Measurements from ENCODE around the gene HAX1.

Gene HAX1

DNA sequence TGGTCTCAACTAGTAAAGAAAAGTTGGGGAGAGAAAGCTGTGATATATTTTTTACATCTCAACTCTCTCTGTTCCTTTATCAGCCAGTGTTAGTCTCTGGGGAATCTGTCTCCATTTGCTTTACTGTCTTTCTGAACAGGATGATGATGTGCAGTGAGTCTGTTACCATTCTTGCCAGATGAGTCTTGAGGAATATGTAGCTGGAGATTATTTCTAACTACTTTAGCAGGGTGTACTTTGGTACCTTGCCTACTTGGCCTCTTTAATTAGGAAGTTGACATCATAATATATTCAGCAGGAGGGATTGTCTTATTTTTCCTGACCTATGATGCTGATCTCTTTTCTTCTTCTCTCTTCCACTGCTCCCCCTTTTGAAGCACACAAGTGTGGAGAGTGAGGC, 15.7 kb upstream of the HAX1 start:
- TF ChIP-seq MYC (IDR thresholded peaks at IDR 0.05; ENCODE audit: low read depth, low read length) (no peak), POLR2A (IDR thresholded peaks at IDR 0.05; ENCODE audit: extremely low read depth, insufficient read length) (no peak)
- TF ChIP-seq, protein P1, sequence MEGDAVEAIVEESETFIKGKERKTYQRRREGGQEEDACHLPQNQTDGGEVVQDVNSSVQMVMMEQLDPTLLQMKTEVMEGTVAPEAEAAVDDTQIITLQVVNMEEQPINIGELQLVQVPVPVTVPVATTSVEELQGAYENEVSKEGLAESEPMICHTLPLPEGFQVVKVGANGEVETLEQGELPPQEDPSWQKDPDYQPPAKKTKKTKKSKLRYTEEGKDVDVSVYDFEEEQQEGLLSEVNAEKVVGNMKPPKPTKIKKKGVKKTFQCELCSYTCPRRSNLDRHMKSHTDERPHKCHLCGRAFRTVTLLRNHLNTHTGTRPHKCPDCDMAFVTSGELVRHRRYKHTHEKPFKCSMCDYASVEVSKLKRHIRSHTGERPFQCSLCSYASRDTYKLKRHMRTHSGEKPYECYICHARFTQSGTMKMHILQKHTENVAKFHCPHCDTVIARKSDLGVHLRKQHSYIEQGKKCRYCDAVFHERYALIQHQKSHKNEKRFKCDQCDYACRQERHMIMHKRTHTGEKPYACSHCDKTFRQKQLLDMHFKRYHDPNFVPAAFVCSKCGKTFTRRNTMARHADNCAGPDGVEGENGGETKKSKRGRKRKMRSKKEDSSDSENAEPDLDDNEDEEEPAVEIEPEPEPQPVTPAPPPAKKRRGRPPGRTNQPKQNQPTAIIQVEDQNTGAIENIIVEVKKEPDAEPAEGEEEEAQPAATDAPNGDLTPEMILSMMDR (IDR thresholded peaks at IDR 0.05; ENCODE audit: low read depth, low read length): no peak
- TF ChIP-seq, protein P2, sequence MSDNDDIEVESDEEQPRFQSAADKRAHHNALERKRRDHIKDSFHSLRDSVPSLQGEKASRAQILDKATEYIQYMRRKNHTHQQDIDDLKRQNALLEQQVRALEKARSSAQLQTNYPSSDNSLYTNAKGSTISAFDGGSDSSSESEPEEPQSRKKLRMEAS (IDR thresholded peaks at IDR 0.05; ENCODE audit: low read depth, low read length): no peak
- no peak for DNase-seq (ENCODE audit: low read depth)

DNA sequence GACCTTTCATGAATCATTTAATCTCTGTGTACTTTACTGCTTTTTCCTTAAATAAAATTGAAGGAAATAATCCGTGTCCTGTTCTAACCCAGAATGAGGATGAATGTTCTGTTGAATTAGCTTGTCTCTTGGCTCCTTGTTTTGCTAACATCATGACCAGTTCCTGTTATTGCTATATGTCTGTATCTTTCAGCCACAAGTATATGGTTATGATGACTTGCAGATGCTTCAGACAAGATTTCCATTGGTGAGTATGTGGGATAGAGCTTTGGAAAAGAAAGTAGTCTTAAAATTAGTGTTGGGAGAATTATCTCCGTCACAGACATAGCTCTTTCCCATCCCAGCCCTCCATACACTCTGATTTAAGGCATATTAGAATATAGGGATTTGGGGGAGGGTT, 13.6 kb upstream of the HAX1 start:
- no peak overlapping the region for H3K4me3 ChIP-seq (ENCODE audit: low read depth, low read length)
- TF ChIP-seq, protein P1 (IDR thresholded peaks at IDR 0.05; ENCODE audit: low read depth, low read length): no peak
- TF ChIP-seq MYC (IDR thresholded peaks at IDR 0.05; ENCODE audit: low read depth, low read length) (no peak), POLR2A (IDR thresholded peaks at IDR 0.05; ENCODE audit: extremely low read depth, insufficient read length) (no peak)
- TF ChIP-seq, protein P2 (IDR thresholded peaks at IDR 0.05; ENCODE audit: low read depth, low read length): no peak
- no peak for DNase-seq (ENCODE audit: low read depth)

More for the DNA sequence above, 15.7 kb upstream of the HAX1 start:
- no peak overlapping the region for H3K4me3 ChIP-seq (ENCODE audit: low read depth, low read length)

DNA sequence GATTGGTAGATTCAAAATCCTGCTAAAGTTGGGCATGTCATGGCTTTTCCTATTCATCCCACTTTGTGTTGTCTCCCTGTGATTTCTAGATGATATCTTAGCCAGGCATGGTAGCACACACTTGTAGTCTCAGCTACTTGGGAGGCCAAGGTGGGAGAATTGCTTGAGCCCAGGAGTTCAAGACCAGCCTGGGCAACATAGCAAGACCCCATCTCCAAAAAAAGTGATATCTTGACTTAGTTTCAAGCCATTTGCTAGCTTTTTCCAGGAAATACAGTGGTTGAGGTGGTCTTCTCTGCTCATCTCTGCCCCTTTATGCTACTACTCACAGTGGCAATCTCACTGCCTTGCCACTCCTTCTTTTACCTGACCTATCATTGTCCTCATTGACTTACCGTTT, 12.3 kb upstream of the HAX1 start:
- DNase-seq (ENCODE audit: low read depth): no peak
- TF ChIP-seq, protein P1 (IDR thresholded peaks at IDR 0.05; ENCODE audit: low read depth, low read length): no peak
- TF ChIP-seq, protein P2 (IDR thresholded peaks at IDR 0.05; ENCODE audit: low read depth, low read length): no peak
- no peak for TF ChIP-seq MYC (IDR thresholded peaks at IDR 0.05; ENCODE audit: low read depth, low read length)
- TF ChIP-seq POLR2A (IDR thresholded peaks at IDR 0.05; ENCODE audit: extremely low read depth, insufficient read length): no peak
- H3K4me3 ChIP-seq (ENCODE audit: low read depth, low read length): no peak overlapping the region

DNA sequence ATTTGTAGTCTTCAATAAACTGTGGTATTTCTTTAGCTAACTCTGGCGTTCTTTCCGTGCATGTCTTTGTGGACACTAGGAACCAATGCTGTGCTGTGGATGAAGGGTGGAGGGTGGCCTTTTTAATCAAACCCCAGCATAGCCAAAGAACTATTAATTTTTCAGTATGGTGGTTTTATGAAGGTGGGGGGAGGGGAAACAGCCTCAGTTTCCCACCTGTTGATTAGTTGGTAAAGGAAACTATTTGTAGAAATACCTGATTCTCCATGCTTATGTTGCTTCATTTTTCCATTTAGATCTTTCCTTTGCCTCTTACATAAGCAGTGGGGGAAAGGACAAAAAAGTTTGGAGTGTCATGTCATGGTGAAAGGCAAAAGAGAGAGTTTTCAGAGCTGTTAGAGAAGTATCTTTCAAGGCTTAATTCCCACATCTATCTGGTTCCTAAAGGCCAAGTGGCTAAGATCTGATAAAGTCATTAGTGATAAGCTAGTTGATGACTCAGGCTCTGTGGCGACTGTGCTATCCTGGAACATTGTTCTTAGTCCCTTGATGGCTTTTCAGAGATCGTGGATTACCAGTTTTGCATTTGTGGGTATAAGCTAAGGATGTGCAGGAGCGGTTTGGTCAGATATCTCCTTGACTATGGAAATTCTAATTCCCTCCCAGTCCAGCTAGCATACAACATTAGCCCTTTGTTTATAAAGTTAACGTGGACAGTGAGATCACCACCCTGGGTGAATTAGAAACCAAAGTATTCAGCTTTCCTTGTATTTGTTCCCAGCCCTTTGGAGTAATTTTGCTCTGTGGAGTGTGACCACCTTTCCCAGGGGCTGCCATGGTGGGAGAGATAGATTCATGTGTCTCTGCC, 8.7 kb upstream of the HAX1 start:
- DNase-seq (ENCODE audit: low read depth): no peak
- H3K4me3 ChIP-seq (ENCODE audit: low read depth, low read length): no peak overlapping the region
- TF ChIP-seq, protein P2 (IDR thresholded peaks at IDR 0.05; ENCODE audit: low read depth, low read length): no peak
- TF ChIP-seq, protein P1 (IDR thresholded peaks at IDR 0.05; ENCODE audit: low read depth, low read length): no peak
- TF ChIP-seq POLR2A (IDR thresholded peaks at IDR 0.05; ENCODE audit: extremely low read depth, insufficient read length) (no peak), MYC (IDR thresholded peaks at IDR 0.05; ENCODE audit: low read depth, low read length) (no peak)

DNA sequence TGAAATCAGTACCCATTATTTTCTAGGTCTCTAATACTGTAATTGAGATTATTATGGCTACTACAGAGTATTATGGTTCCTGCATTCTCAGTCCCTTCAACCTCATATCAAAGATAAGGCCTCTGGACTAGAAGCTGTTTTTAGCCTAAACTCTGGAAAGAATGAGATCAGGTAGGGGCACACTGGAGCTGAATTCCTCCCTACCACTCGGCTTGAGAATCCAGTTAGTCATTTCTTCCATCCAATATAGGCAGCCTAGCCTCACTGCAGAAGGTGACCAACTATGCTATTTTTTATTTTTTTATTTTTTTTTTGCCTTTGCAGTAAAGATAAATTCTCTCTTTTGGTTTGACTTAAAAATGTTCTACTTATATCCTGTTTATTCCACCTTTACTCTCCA, 8.0 kb upstream of the HAX1 start:
- TF ChIP-seq, protein P2 (IDR thresholded peaks at IDR 0.05; ENCODE audit: low read depth, low read length): no peak
- TF ChIP-seq, protein P1 (IDR thresholded peaks at IDR 0.05; ENCODE audit: low read depth, low read length): no peak
- no peak for TF ChIP-seq MYC (IDR thresholded peaks at IDR 0.05; ENCODE audit: low read depth, low read length)
- TF ChIP-seq POLR2A (IDR thresholded peaks at IDR 0.05; ENCODE audit: extremely low read depth, insufficient read length): no peak
- no peak for DNase-seq (ENCODE audit: low read depth)
- no peak overlapping the region for H3K4me3 ChIP-seq (ENCODE audit: low read depth, low read length)

Data from NB4 (cell line).